IPS-18c (cell line): Measurements from ENCODE around the gene GPX5.

Experiments
- H3K4me3 ChIP-seq: 2 replicates; pipeline ENCODE4 v1.7.0; 2013; ENCODE audit warnings: low read depth, mild to moderate bottlenecking, low read length, moderate library complexity; ENCODE audit not compliant: insufficient read depth
- H3K9me3 ChIP-seq: one replicate; pipeline ENCODE4 v1.6.1; 2013; ENCODE audit warnings: mild to moderate bottlenecking, low read length, moderate library complexity; ENCODE audit not compliant: control insufficient read depth, insufficient read depth

GPX5 gene

GRCh38 chr6:28583463-28583862 is 57.8 kb downstream of the GPX5 start:
- Histone ChIP-seq H3K9me3 (no peaks in the 10 kb centered on the region), H3K4me3 (no peak overlapping the region)
